ENCODE results near the gene EPHA8.

DNA sequence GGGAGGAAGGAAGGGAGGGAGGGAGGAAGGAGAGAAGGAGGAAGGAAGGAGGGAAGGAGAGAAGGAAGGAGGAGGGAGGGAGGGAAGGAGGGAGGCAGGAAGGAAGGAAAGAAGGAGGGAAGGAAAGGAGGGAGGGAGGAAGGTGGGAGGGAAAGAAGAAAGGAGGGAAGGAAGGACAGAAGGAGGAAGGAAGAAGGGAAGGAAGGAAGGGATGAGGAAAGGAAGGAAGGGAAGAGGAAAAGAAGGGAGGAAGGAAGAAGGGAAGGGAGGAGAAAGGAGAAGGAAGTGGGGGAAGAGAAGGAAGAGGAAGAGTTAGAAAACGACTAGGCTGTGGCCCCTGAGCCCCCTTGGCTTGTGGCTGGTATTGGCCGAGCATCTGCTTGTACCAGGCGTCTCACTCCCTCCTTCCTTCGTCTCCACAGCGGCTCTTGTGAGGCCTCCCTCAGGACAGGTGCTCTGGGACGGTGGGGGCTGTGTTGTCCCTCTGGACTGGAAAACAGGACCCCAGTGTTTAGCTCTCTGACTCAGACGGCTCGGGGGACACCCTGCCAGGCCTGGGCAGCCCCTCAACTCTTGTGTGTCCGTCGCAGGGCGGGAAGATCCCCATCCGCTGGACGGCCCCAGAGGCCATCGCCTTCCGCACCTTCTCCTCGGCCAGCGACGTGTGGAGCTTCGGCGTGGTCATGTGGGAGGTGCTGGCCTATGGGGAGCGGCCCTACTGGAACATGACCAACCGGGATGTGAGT is 37.0 kb downstream of the EPHA8 start:
- TF ChIP-seq CTCF (conservative IDR thresholded peaks at IDR 0.05), result no peak
- TF ChIP-seq EZH2 (IDR thresholded peaks at IDR 0.05; ENCODE audit: low read depth), result no peak
